ENCODE measurements around the gene NDUFAF2. TPM values are rescaled to one million over a fixed set of nuclear protein-coding genes. Genes with fewer than 3 reads are reported as not detected.

Gene NDUFAF2
- total RNA-seq, 4 donors from 2014 or later: 24.0 to 40.1 (median 25.8) TPM

GRCh38 chr5:61119066-61119465 is 174.1 kb downstream of the NDUFAF2 start:
- TF ChIP-seq CTCF (IDR thresholded peaks at IDR 0.05; ENCODE audit: low read depth): no peak

GRCh38 chr5:61120534-61120933 is 175.5 kb downstream of the NDUFAF2 start:
- TF ChIP-seq CTCF (IDR thresholded peaks at IDR 0.05; ENCODE audit: low read depth): no peak

- no peak for TF ChIP-seq CTCF (IDR thresholded peaks at IDR 0.05; ENCODE audit: low read depth)
Measured at GRCh38 chr5:61123145-61123544, 178.1 kb downstream of the NDUFAF2 start.

GRCh38 chr5:61130289-61130688 is 185.3 kb downstream of the NDUFAF2 start:
- TF ChIP-seq CTCF (IDR thresholded peaks at IDR 0.05; ENCODE audit: low read depth): no peak

GRCh38 chr5:61132559-61132958 is 187.6 kb downstream of the NDUFAF2 start:
- TF ChIP-seq CTCF (IDR thresholded peaks at IDR 0.05; ENCODE audit: low read depth): no peak

GRCh38 chr5:61137835-61138234 is 192.8 kb downstream of the NDUFAF2 start:
- no peak for TF ChIP-seq CTCF (IDR thresholded peaks at IDR 0.05; ENCODE audit: low read depth)

- TF ChIP-seq CTCF (IDR thresholded peaks at IDR 0.05; ENCODE audit: low read depth): no peak
Measured at GRCh38 chr5:61139094-61139873, 194.3 kb downstream of the NDUFAF2 start.
